Fibroblast of mammary gland (primary cell): Measurements from ENCODE around the gene SGSM1.

Experiments
- DNase-seq: peaks from one replicate; pipeline ENCODE4 v3.0.0-alpha.2; 2010; ENCODE audit warnings: low read depth
- H3K4me3 ChIP-seq: 2 replicates; pipeline ENCODE4 v1.5.1; 2011; ENCODE audit warnings: low read depth, mild to moderate bottlenecking, low read length, moderate library complexity; ENCODE audit not compliant: control insufficient read depth
- TF ChIP-seq, protein P1 (sequence below): conservative IDR thresholded peaks from 2 replicates; pipeline ENCODE4 v1.5.1; 2011; ENCODE audit warnings: low read depth, low read length, inconsistent platforms; ENCODE audit not compliant: control insufficient read depth, insufficient read depth

The SGSM1 gene

DNA sequence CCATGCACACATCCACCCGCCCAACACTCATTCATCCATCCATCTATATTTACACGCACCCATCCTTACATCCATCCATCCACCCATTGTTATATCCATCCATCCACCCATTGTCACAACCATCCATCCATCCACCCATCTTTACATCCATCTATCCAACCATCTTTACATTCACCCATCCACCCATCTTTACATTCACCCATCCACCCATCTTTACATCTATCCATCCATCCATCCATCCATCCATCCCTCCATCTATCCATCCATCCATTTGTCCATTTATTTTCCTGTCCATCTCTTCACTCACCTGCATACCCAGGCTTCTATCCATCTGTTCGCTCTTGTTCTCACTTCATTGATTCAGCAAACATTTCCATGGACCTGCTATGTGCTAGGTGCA, 49.8 kb downstream of the SGSM1 start:
- DNase-seq, result no peak
- TF ChIP-seq, protein P1, sequence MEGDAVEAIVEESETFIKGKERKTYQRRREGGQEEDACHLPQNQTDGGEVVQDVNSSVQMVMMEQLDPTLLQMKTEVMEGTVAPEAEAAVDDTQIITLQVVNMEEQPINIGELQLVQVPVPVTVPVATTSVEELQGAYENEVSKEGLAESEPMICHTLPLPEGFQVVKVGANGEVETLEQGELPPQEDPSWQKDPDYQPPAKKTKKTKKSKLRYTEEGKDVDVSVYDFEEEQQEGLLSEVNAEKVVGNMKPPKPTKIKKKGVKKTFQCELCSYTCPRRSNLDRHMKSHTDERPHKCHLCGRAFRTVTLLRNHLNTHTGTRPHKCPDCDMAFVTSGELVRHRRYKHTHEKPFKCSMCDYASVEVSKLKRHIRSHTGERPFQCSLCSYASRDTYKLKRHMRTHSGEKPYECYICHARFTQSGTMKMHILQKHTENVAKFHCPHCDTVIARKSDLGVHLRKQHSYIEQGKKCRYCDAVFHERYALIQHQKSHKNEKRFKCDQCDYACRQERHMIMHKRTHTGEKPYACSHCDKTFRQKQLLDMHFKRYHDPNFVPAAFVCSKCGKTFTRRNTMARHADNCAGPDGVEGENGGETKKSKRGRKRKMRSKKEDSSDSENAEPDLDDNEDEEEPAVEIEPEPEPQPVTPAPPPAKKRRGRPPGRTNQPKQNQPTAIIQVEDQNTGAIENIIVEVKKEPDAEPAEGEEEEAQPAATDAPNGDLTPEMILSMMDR, result no peak
- H3K4me3 ChIP-seq, result no peak overlapping the region

DNA sequence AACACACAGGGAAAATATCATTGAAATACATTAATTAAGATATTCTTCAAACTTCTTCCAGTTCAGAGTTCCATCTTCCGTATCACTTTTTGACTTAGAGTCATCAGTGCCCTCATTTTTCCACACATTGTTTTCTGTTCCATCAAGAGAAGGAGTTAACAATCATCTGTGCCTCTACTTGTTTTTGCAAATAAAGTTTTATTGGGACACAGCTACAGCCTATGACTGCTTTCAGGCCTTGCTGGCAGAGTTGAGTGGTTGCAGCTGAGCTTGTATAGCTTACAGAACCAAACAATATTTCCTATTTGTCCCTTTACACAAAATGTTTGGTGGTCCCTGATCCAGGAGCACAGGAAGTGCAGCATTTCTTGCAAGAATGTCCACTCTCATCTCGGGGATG, 51.6 kb downstream of the SGSM1 start:
- TF ChIP-seq, protein P1, result no peak
- no peak for DNase-seq
- no peak overlapping the region for H3K4me3 ChIP-seq

DNA sequence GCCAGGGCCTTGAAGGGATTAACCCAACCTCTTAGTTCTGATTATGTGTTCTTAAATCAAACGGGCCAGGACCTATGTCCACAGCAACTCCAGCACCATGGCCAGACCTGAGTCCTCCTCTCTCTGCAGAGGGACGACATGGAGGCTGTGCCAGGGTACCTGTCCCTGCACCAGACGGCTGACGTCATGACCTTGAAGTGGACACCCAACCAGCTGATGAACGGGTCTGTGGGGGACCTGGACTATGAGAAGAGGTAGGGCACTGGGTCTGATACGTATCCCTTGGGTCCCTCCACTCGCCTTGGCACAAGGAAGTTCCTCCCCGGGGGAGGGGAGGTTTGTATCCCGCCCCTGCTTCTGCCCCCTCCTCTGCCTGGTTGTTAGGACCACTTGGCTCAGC, 53.6 kb downstream of the SGSM1 start:
- no peak for DNase-seq
- H3K4me3 ChIP-seq, result no peak overlapping the region
- TF ChIP-seq, protein P1, result no peak

DNA sequence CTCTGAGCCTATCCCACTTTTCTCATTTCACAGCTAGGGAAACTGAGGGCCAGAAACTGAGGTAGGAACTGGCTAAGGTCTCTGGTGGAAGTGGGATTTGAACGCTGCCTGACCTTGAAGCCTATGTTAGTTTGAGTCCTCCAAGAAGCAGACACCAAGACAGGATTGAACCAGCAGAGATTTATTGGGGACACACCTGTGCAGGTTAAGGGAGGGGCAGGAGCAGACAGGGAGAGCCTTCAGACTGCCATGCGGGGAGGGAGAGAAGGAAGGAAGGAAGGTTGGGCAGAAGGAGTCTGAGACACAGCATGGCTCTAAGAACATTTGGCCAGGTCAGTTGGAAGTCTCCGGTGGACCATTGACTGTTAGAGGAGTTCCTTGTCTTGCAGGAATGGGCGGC, 59.5 kb downstream of the SGSM1 start:
- DNase-seq, result no peak
- TF ChIP-seq, protein P1, result no peak
- no peak overlapping the region for H3K4me3 ChIP-seq

DNA sequence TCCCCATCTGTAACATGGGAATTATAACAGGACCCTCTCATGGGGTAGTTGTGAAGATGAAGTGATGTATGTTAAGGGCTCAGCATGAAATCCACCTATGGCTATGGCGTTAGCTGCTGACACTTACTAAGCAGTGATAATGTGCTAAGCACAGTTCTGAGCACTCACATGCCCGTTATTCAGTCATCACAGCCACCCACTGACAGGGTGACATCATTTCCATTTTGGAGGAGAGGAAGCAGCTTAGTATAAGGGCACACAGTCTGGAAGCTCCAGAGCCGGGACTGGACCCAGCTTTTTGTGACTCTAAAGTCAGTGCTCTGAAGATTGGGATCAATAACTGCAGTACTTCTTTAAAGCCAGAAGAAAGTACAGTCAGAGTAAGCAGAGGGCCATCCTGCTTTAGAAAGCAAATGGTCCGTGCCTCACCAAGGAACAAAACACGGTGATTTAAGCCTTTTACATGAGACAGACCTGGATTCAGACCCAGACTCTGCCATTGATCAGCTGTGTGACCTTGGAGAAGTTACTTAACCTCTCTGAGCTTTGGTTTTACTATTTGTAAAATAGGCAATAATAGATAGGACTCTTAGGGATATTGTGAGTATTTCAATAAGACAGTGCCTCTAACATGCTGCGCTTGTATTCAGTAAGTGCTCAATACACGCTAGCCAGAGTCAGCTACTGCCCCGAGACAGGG, 61.5 kb downstream of the SGSM1 start:
- TF ChIP-seq, protein P1, result no peak
- no peak overlapping the region for H3K4me3 ChIP-seq
- no peak for DNase-seq

DNA sequence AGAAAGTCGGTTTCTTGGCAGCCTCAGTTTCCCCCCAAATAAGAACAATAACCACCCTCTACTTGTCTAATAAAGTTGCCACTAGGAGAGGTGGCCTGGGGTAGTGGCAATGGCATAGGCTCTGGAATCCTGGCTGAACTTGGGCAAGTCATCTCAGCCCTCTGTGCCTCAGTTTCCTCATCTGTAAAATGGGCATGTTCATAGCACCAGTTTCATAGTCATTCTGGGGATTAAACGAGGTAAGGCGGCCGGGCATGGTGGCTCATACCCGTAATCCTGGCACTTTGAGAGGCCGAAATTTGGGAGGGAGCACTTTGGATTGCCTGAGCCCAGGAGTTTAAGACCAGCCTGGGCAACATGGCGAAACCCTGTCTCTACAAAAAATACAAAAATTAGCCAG, 63.0 kb downstream of the SGSM1 start:
- TF ChIP-seq, protein P1, result no peak
- DNase-seq, result no peak
- H3K4me3 ChIP-seq, result no peak overlapping the region
